GM12865 (cell line): ENCODE results near the gene TBC1D24.

Source experiments
- DNase-seq: peaks from one replicate; pipeline ENCODE4 v3.0.0; 2010; ENCODE audit warnings: low read depth
- H3K4me3 ChIP-seq: 2 replicates; pipeline ENCODE4 v1.5.1; 2011; ENCODE audit warnings: mild to moderate bottlenecking, low read depth, low read length, control low read depth
- TF ChIP-seq, protein P1 (sequence below): IDR thresholded peaks from 2 replicates; pipeline ENCODE4 v1.5.1; 2011; ENCODE audit warnings: low read length, control low read depth, low read depth, inconsistent platforms; ENCODE audit not compliant: insufficient read depth; ENCODE audit errors: missing control alignments

Gene TBC1D24

DNA sequence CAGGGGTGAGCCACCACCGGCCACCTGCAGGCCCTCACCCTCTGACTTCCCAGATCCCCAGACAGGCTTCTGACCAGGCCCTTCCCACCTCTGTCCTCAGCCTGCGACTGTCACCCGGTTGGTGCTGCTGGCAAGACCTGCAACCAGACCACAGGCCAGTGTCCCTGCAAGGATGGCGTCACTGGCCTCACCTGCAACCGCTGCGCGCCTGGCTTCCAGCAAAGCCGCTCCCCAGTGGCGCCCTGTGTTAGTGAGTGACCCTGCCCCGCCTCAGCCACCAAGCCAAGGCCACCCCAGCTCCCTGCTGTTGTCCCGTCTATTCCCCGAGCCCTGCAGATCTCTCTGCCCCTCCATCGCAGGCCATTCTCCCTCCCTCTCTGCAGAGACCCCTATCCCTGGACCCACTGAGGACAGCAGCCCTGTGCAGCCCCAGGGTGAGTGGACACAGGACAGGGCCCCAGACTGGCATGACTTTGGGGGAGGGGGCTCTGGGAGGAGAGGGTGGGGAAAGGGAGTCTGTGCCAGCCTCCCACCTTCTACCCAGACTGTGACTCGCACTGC is 2.0 kb upstream of the TBC1D24 start:
- no peak overlapping the region for H3K4me3 ChIP-seq
- no peak for DNase-seq
- TF ChIP-seq, protein P1, sequence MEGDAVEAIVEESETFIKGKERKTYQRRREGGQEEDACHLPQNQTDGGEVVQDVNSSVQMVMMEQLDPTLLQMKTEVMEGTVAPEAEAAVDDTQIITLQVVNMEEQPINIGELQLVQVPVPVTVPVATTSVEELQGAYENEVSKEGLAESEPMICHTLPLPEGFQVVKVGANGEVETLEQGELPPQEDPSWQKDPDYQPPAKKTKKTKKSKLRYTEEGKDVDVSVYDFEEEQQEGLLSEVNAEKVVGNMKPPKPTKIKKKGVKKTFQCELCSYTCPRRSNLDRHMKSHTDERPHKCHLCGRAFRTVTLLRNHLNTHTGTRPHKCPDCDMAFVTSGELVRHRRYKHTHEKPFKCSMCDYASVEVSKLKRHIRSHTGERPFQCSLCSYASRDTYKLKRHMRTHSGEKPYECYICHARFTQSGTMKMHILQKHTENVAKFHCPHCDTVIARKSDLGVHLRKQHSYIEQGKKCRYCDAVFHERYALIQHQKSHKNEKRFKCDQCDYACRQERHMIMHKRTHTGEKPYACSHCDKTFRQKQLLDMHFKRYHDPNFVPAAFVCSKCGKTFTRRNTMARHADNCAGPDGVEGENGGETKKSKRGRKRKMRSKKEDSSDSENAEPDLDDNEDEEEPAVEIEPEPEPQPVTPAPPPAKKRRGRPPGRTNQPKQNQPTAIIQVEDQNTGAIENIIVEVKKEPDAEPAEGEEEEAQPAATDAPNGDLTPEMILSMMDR, result no peak

DNA sequence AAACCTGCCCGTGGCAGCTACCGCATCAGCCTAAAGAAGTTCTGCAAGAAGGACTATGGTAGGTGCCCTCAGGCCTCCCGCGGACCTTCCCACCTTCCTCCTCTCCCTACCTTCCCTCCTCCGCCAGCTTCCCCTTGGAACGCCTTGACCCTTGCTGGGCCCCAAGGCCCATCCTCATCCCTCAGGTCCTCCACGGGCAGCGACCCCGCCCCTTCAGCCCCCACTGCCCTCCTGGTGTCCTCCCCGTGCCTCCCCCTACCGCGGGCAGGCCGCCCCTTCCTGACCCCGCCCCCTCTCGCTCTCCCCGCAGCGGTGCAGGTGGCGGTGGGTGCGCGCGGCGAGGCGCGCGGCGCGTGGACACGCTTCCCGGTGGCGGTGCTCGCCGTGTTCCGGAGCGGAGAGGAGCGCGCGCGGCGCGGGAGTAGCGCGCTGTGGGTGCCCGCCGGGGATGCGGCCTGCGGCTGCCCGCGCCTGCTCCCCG is 1.4 kb upstream of the TBC1D24 start:
- TF ChIP-seq, protein P1, result no peak
- H3K4me3 ChIP-seq, result peak overlapping the region; percentile 29
- DNase-seq, result no peak

DNA sequence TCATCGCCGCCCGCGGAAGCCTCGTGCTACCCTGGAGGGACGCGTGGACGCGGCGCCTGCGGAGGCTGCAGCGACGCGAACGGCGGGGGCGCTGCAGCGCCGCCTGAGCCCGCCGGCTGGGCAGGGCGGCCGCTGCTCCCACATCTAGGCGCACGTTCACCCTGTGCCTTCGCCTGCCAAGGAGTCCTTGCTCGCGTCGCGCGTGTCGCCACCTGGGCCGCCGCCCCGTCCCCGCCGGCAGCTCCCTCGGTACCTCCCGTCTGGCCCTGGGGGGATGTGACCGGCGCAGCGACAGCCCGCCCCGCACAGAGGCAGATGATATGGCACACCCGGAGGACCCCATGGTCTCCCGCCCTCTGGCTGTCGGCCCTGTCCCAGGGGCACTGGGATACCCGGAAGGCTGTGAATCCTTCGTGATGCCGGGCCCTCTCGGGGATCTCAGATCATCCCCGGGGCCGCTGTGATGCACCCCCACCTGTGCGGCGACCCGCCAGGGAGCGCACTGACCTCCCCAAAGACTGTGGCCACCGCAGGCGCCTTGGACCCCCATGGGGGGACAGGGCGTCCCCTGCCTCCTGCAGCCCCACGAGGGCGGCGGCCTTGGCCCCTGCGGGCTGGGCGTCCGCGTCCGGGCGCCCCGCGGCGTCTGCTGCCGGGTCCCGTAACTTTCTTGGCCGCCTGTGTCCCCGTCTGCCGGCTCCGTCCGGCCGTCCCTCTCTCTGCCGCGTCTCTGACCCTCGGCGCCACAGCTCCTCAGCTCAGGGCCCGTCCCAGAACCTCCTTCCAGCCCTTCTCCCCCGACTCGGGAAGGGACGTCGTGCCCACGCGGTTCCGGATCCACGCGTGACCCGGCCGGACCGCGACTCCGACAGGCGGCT is 689 bp upstream of the TBC1D24 start:
- peak; percentile 72 for DNase-seq
- TF ChIP-seq, protein P1, result peak; percentile 55
- H3K4me3 ChIP-seq, result peak overlapping the region; percentile 92

DNA sequence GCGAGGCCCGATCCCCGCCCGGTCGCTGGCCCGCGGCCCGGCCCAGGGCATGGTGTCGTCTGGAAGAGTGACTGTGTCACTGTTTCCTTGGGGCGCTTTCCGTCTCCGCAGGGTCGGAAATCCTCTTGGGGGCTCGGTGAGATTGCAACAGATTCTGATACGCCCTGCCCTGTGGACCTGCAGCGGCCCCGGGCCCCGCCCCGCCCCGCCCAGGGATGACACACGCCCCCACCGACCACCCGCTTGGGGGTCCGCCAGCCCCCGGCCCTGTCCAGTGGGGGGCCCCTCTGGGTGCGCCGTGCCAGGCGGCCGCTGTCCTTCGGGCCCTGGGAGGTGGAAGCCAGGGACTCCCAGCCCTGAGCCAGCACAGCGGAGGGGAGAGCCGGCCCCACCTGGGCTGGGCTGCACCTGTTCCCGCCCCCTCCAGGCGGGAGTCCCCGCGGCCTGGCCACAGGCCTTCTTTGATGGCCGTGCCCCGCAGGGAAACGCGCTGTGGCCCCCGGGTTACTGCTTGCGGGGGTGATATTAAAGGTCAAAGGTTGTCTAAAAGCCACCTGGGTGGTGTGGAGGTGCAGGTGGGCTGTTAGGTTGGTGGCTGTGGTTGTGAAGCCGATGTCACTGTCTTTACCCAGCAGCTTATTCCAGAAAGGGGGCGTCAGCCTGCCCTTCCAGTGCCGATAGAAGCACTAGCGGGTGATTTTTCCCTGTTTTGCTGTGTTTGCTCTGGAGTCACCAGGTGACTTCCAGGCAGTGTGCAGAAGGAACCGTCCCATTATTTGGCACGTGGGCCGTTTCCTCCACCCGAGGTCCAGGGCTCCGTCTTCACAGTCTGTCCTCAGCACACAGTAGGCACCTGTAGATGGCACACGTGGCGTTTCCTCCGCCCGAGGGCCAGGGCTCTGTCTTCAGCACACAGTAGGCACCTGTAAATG is 752 bp downstream of the TBC1D24 start:
- H3K4me3 ChIP-seq, result peak overlapping the region; percentile 62
- TF ChIP-seq, protein P1, result no peak
- peak; percentile 44 for DNase-seq

DNA sequence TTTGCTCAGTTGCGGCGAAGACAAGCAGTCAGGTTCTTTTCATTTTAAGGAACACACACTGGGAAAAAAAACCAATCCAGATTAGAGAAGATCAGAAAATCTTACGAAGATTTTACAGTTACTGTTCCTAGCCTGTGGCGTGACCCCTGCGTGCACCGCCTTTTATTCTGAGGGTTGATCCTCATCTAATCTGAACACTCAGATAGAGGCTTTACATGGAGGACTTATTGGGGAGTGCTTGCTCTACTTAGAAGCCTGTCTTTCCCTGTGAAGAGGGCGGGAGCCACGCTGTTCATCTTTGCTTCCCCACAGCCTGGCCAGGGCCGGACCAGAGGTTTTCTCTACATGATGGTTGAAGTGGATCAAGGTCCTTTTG is 1.4 kb downstream of the TBC1D24 start:
- no peak overlapping the region for H3K4me3 ChIP-seq

DNA sequence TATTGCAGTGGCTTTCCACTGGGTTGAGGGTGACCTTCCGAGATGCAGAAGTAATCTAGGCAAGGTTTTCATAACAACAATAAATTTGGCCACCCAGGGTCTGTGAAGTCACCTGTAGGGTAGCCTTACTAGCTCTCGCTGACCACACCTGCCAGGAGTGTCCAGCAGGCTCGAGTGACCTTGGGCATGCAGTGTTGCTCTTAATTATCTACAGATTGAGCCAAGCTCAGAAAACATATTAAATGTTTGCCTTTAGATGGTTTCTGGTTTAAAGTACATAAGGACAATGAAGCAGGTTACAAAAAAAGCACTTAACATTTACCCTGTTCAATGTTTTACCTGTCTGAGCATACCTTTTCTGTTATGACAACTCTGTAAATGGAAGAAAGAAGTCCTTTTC is 1.8 kb downstream of the TBC1D24 start:
- TF ChIP-seq, protein P1, result no peak
- DNase-seq, result no peak
- no peak overlapping the region for H3K4me3 ChIP-seq

More for the DNA sequence above, 1.4 kb downstream of the TBC1D24 start:
- DNase-seq, result no peak
- TF ChIP-seq, protein P1, result no peak
